GM18511 (cell line): ENCODE measurements around the gene HNRNPA1.
"Not testable (repeated sequence)": the region's sequence is repeated elsewhere in the genome, so short reads cannot be mapped to it uniquely, and the experiment has no call there.

Experiments
- ATAC-seq: cut with Tn5 transposase; IDR thresholded peaks from one replicate; pipeline ENCODE4 v1.9.1; 2021; ENCODE audit warnings: mild to moderate bottlenecking, moderate library complexity; ENCODE audit not compliant: unreplicated experiment

The HNRNPA1 gene

GRCh38 chr12:54296393-54297099 lies 16.0 kb downstream of the HNRNPA1 start:
- no peak for ATAC-seq

- ATAC-seq, result no peak
Observed at GRCh38 chr12:54298904-54299303, 18.4 kb downstream of the HNRNPA1 start.

- ATAC-seq, result no peak
Observed at GRCh38 chr12:54299515-54300224, 19.1 kb downstream of the HNRNPA1 start.

- no peak for ATAC-seq
Observed at GRCh38 chr12:54300225-54300731, 19.8 kb downstream of the HNRNPA1 start.

- ATAC-seq, result no peak
Observed at GRCh38 chr12:54300732-54301427, 20.4 kb downstream of the HNRNPA1 start, which contains the start of gene NFE2. TSS of gene NFE2 (minus strand) at chr12:54301015. CDS start at chr12:54295248, 5,767 bp downstream.

GRCh38 chr12:54301428-54302048 lies 21.0 kb downstream of the HNRNPA1 start:
- ATAC-seq, result no peak

GRCh38 chr12:54303640-54304039 lies 23.1 kb downstream of the HNRNPA1 start:
- ATAC-seq, result no peak

- no peak for ATAC-seq
Observed at GRCh38 chr12:54304187-54304810, 23.8 kb downstream of the HNRNPA1 start.

- no peak for ATAC-seq
Observed at GRCh38 chr12:54306925-54307741, 26.6 kb downstream of the HNRNPA1 start.

GRCh38 chr12:54311051-54311450 lies 30.5 kb downstream of the HNRNPA1 start:
- no peak for ATAC-seq

GRCh38 chr12:54312309-54312708 lies 31.8 kb downstream of the HNRNPA1 start:
- not testable (repeated sequence) for ATAC-seq

GRCh38 chr12:54321363-54321762 lies 40.8 kb downstream of the HNRNPA1 start:
- ATAC-seq, result no peak

GRCh38 chr12:54324617-54325441 lies 44.3 kb downstream of the HNRNPA1 start, which contains the start of gene COPZ1:
TSS of gene COPZ1 (plus strand) at chr12:54325131. CDS start at chr12:54325164, 33 bp downstream.
- ATAC-seq, result peak; percentile 99

GRCh38 chr12:54325442-54326109 lies 45.0 kb downstream of the HNRNPA1 start:
- not testable (repeated sequence) for ATAC-seq

- no peak for ATAC-seq
Observed at GRCh38 chr12:54328595-54329337, 48.2 kb downstream of the HNRNPA1 start.

GRCh38 chr12:54329759-54330158 lies 49.2 kb downstream of the HNRNPA1 start:
- ATAC-seq, result no peak

GRCh38 chr12:54330442-54330841 lies 49.9 kb downstream of the HNRNPA1 start:
- no peak for ATAC-seq
